Stimulated activated CD8-positive, alpha-beta memory T cell treated with anti-CD3 and anti-CD28 coated beads, Interleukin-2, amount 100 ng/mL, for 48 hours (primary cell): ENCODE results near the gene SVIL.
"Not testable (repeated sequence)": the region's sequence is repeated elsewhere in the genome, so short reads cannot be mapped to it uniquely, and the experiment has no call there.

Experiments used
- DNase-seq, 2 donors: peaks; one replicate each; pipeline ENCODE4 v3.0.0-alpha.2; 2020; ENCODE audit warnings: low read depth in 2 of 2

SVIL gene

DNA sequence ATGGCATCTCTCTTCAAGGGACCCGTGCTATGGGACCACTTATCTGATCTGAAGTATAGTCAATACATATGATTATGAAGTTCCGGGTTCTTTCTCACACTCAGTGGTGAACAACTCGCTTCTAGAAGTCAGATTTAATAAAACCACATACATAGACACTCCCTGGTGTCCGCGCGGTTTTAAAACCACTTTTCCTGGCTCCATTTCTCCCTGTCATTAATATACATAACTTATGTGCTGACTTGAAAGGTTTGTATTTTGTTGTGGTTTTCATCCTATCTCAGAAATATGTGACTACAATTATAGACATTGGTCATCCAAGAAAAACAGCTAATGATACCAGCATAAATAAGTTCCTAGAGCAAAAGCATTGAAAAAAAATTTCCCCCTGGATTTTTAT lies 34.0 kb downstream of the SVIL start:
- DNase-seq = no peak

- no peak for DNase-seq
These were observed 34.7 kb downstream of the SVIL start for GRCh38 chr10:29600067-29600466.

DNA sequence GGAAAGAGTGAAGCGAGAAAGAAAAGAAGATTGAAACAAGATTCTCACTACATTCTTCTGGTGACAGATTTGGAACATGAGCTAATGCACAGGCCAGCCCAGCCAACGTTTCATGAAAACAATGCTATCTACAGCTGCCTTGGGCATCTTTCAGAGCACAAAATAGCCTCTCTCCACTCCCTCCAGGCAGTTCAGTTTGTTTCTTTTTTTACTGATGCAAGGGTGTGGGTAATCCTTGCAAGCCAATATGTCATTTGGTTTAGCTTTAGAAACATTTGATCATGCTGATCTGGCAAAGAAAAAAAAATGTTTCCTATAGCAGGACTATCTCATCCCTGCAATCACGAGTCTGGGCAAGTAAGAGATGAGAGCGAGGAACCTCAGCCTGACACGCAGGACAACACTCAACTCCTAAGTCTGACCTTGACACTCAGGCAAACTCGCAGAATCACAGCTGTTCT lies 35.9 kb downstream of the SVIL start:
- DNase-seq = no peak

GRCh38 chr10:29596826-29597225 lies 37.9 kb downstream of the SVIL start:
- no peak for DNase-seq

DNA sequence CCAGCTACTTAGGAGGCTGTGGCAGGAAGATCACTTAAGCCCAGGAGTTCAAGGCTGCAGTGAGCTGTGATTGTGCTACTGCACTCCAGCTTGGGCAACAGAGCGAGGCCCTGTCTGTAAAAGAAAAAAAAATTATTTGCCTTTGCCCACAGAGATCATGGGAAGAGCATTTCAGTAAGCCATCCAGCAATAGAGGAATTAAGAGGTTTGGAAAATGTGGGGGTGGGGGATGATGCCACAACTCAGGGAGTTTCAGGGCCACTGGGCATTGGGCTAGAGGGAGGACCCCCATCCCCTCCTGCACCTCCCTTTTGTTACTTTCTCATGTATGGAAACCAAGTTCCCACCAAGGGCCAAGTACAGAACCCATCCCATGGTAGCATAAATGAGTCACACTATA lies 38.4 kb downstream of the SVIL start:
- no peak for DNase-seq

GRCh38 chr10:29595636-29596225 lies 39.0 kb downstream of the SVIL start:
- DNase-seq = no peak

GRCh38 chr10:29595146-29595545 lies 39.6 kb downstream of the SVIL start:
- DNase-seq = no peak

DNA sequence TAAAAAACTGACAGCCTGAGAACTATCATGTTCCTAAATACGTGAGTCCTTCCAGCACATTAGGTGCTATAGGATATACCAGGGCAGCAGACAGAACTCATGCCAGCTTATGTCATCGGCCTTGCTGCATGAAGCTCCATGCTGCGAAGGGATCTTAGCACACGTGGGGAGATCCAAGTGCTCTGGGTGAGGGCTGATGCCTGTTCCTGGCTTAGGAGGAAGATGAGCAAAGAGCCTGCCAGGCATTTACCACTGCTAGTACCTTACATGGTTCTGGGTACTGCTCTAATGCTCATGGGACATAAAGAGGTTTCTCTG lies 43.2 kb downstream of the SVIL start:
- DNase-seq = no peak

DNA sequence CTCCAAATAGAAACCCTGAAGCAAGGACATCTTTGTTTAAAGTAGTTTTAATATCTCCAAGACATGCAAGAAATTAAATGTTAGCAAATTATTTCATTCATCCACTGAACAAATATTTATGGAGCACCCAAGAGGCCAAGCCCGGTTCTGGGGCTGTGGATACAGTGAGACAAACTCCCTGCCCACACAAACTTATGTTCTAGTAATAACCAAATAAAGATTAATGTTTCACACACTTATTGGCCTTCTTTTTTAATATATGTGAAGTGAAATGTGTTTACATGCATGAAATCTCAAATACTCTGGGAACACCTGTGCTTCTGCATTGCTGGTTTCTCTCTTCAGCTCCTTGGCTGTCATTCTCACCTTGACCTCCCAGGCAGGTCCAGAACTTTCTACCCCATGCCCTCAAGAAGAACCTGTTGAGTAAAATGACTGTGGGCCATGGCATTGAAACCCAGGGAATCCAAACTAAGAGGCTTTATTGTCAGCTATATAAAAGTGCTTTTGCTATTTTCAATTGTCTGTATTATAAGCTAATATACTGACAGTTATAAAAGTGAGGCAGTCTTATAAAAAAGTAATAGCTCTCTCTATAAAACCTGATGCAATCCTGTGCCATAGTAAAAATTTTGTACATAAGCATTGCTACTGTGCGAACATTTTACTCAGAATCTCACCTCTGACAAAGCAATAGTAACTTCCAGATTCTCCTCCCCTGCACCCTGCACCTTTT lies 43.7 kb downstream of the SVIL start:
- no peak for DNase-seq

- DNase-seq = no peak
These were observed 45.9 kb downstream of the SVIL start for GRCh38 chr10:29588629-29589421.

- DNase-seq = not testable (repeated sequence)
These were observed 46.8 kb downstream of the SVIL start for GRCh38 chr10:29587750-29588628.

GRCh38 chr10:29587102-29587749 lies 47.5 kb downstream of the SVIL start:
- not testable (repeated sequence) for DNase-seq

GRCh38 chr10:29586509-29586908 lies 48.3 kb downstream of the SVIL start:
- DNase-seq = no peak

GRCh38 chr10:29585488-29585976 lies 49.2 kb downstream of the SVIL start:
- no peak for DNase-seq

GRCh38 chr10:29584436-29584835 lies 50.3 kb downstream of the SVIL start:
- no peak for DNase-seq

- no peak for DNase-seq
These were observed 51.1 kb downstream of the SVIL start for GRCh38 chr10:29583674-29584073.

GRCh38 chr10:29582769-29583168 lies 52.0 kb downstream of the SVIL start:
- not testable (repeated sequence) for DNase-seq

- DNase-seq = no peak
These were observed 55.3 kb downstream of the SVIL start for GRCh38 chr10:29579455-29579970.

- no peak for DNase-seq
These were observed 56.3 kb downstream of the SVIL start for GRCh38 chr10:29578457-29578856.

- DNase-seq = no peak
These were observed 58.1 kb downstream of the SVIL start for GRCh38 chr10:29576681-29577080.

- no peak for DNase-seq
These were observed 59.7 kb downstream of the SVIL start for GRCh38 chr10:29575098-29575455.
